Mesenchymal stem cell (in vitro differentiated cells and primary cell): Measurements from ENCODE around the gene MUC20.

Experiments
- DNase-seq: peaks from one replicate; pipeline ENCODE4 v3.0.0-alpha.2; 2013
- H2AFZ ChIP-seq: one replicate; pipeline ENCODE4 v1.6.1; 2013; ENCODE audit warnings: low read depth, mild to moderate bottlenecking, control low read depth, inconsistent platforms, low read length, moderate library complexity
- H2AK5ac ChIP-seq: 2 replicates; pipeline ENCODE4 v1.6.1; 2013; ENCODE audit warnings: low read length, moderate library complexity, mild to moderate bottlenecking, inconsistent platforms; ENCODE audit not compliant: severe bottlenecking
- H2BK120ac ChIP-seq: one replicate; pipeline ENCODE4 v1.6.1; 2013; ENCODE audit warnings: low read depth, mild to moderate bottlenecking, inconsistent platforms, low read length, moderate library complexity
- H2BK12ac ChIP-seq, 2 experiments: one replicate each; pipeline ENCODE4 v1.6.1; 2013; ENCODE audit warnings: inconsistent platforms in 2 of 2, low read length in 2 of 2, mild to moderate bottlenecking in 2 of 2, moderate library complexity in 2 of 2, control low read depth in 1 of 2
- H2BK15ac ChIP-seq: one replicate; pipeline ENCODE4 v1.6.1; 2013; ENCODE audit warnings: mild to moderate bottlenecking, low read depth, inconsistent platforms; ENCODE audit not compliant: poor library complexity, severe bottlenecking
- H2BK5ac ChIP-seq: 2 replicates; pipeline ENCODE4 v1.6.1; 2013; ENCODE audit warnings: low read depth, mild to moderate bottlenecking, low read length, control low read depth, inconsistent platforms; ENCODE audit not compliant: poor library complexity, severe bottlenecking
- H3K14ac ChIP-seq, 2 experiments: one replicate each; pipeline ENCODE4 v1.6.1; 2013; ENCODE audit warnings: inconsistent platforms in 2 of 2, low read length in 2 of 2, control low read depth in 1 of 2, mild to moderate bottlenecking in 1 of 2, moderate library complexity in 1 of 2
- H3K18ac ChIP-seq, 2 experiments: one replicate each; pipeline ENCODE4 v1.6.1; 2013; ENCODE audit warnings: inconsistent platforms in 2 of 2, low read length in 2 of 2, control low read depth in 1 of 2, low read depth in 1 of 2, mild to moderate bottlenecking in 1 of 2
- H3K23ac ChIP-seq, 2 experiments: one replicate each; pipeline ENCODE4 v1.6.1; 2013; ENCODE audit warnings: inconsistent platforms in 2 of 2, low read length in 2 of 2, mild to moderate bottlenecking in 2 of 2, moderate library complexity in 2 of 2, control low read depth in 1 of 2
- H3K27ac ChIP-seq: 2 replicates; pipeline ENCODE4 v1.5.1; 2013; ENCODE audit warnings: mild to moderate bottlenecking, moderate library complexity, low read length, control low read depth, inconsistent platforms; ENCODE audit not compliant: poor library complexity, severe bottlenecking
- H3K27me3 ChIP-seq, 2 experiments: 2 replicates each; pipeline versions ENCODE4 v1.6.1 to v1.7.0; 2013; ENCODE audit warnings: low read length in 2 of 2, mild to moderate bottlenecking in 2 of 2, moderate library complexity in 2 of 2, control low read depth in 1 of 2, inconsistent platforms in 1 of 2; ENCODE audit not compliant: control insufficient read depth in 1 of 2, insufficient read depth in 1 of 2
- H3K36me3 ChIP-seq, 2 experiments: 2 replicates each; pipeline versions ENCODE4 v1.6.1 to v1.7.0; 2013; ENCODE audit warnings: low read length in 2 of 2, control low read depth in 1 of 2, inconsistent platforms in 1 of 2, low read depth in 1 of 2, mild to moderate bottlenecking in 1 of 2; ENCODE audit not compliant: insufficient read depth in 2 of 2, control insufficient read depth in 1 of 2
- H3K4ac ChIP-seq, 2 experiments: one replicate each; pipeline ENCODE4 v1.6.1; 2013; ENCODE audit warnings: inconsistent platforms in 2 of 2, low read length in 2 of 2, mild to moderate bottlenecking in 2 of 2, moderate library complexity in 2 of 2, control low read depth in 1 of 2, low read depth in 1 of 2
- H3K4me1 ChIP-seq: 2 replicates; pipeline ENCODE4 v1.6.1; 2013; ENCODE audit warnings: low read depth, low read length, control low read depth; ENCODE audit not compliant: control insufficient read depth, insufficient read depth
- H3K4me2 ChIP-seq: 2 replicates; pipeline ENCODE4 v1.6.1; 2013; ENCODE audit warnings: low read length, mild to moderate bottlenecking, inconsistent platforms; ENCODE audit not compliant: poor library complexity, severe bottlenecking
- H3K4me3 ChIP-seq, 2 experiments: 2 replicates each; pipeline versions ENCODE4 v1.5.1 to v1.7.0; 2013; ENCODE audit warnings: low read length in 2 of 2, mild to moderate bottlenecking in 2 of 2, control low read depth in 1 of 2, low read depth in 1 of 2; ENCODE audit not compliant: insufficient read depth in 1 of 2
- H3K79me1 ChIP-seq: replicated peaks from 2 replicates; pipeline ENCODE4 v1.6.1; 2013; ENCODE audit warnings: mild to moderate bottlenecking, control low read depth, low read length, inconsistent platforms; ENCODE audit not compliant: poor library complexity, severe bottlenecking
- H3K9ac ChIP-seq: 2 replicates; pipeline ENCODE4 v1.7.0; 2013; ENCODE audit warnings: mild to moderate bottlenecking, low read length, moderate library complexity
- H3K9me3 ChIP-seq: 2 replicates; pipeline ENCODE4 v1.7.0; 2013; ENCODE audit warnings: mild to moderate bottlenecking, low read length; ENCODE audit not compliant: control insufficient read depth
- H4K8ac ChIP-seq: one replicate; pipeline ENCODE4 v1.6.1; 2013; ENCODE audit warnings: inconsistent platforms, mild to moderate bottlenecking, low read length, moderate library complexity
- H4K91ac ChIP-seq: one replicate; pipeline ENCODE4 v1.6.1; 2013; ENCODE audit warnings: mild to moderate bottlenecking, low read length, inconsistent platforms
- WGBS: methylation state at CpG from one replicate; pipeline ENCODE4 v1.1.7; 2013; ENCODE audit warnings: mixed read lengths; 5-methylcytosine and 5-hydroxymethylcytosine counted together

MUC20 gene

DNA sequence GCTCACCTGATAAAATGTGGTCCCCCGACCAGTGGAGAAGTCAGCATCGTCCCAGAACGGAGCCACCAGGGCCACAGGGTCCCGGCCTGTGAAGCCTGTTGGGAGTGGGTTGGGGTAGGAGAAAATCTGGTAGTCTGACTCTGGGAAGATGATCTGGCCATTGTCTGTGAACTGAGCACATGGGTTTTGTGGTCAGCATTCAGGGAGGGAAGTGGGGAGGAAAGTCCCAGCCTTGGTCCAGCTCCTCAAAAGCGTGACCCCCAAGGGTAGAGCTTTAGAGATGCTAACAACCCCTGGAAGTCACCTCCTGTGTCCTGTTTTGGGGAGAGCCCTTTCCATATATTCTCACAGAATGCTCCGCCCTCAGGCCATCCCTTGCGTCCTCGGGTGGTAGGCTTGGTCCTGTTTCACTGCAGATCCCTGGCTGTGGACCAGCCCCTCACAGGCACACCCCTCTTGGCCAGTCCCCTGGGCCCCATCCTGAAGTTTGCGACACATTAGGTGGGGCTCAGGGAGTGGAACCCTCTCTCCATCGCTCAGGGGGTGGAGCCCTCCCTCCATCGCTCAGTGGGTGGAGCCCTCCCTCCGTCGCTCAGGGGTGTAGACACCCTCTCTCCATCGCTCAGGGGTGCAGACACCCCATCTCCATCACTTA is 51.0 kb downstream of the MUC20 start:
- H3K27ac ChIP-seq = no peak overlapping the region

DNA sequence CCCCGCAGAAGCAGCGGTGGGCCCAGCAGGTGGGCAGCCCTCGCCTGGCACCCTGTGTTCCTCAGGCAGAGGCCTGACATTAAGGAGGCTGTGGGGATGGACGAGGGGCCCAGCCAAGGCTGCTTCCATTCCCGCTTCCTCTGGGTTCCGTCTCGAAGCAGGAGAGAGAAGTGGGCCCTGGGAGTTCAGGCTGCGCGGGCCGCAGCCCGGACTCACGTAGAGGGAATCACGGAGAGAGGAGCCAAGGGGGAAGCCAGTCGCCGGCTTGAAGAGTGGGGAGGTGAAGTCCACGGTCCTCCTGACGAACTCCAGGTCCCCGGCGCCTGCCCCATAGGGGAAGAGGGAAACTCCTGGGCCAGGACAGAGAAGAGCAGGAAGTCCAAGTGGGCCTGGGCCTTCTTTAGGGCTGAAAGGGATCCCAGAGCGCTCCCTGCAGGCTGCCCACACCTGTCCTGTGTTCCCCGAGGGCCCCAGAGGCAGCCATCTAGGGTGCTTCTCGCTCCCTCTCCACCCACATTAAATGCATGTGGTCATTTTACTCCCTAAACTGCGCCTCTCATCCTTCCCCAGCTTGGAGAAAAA is 53.3 kb downstream of the MUC20 start:
- DNase-seq = no peak
- H3K27me3 ChIP-seq = peaks cover 0 to 28% of the 10 kb centered on the region in 2 experiments
- H3K4me1 ChIP-seq = no peaks in the 10 kb centered on the region
- H2BK15ac ChIP-seq = no peak overlapping the region
- no peak overlapping the region for H3K4me3 ChIP-seq
- H3K27ac ChIP-seq = no peak overlapping the region
- no peak overlapping the region for H3K9ac ChIP-seq
- H2BK12ac ChIP-seq = no peak overlapping the region
- H3K18ac ChIP-seq = no peak overlapping the region
- H3K9me3 ChIP-seq = no peaks in the 10 kb centered on the region
- H2AFZ ChIP-seq = no peak overlapping the region
- no peak overlapping the region for H3K14ac ChIP-seq
- H4K91ac ChIP-seq = no peak overlapping the region
- no peak overlapping the region for H3K23ac ChIP-seq
- no peak overlapping the region for H2BK120ac ChIP-seq
- no peaks in the 10 kb centered on the region for H3K36me3 ChIP-seq
- no peaks in the 10 kb centered on the region for H3K79me1 ChIP-seq
- no peak overlapping the region for H3K4me2 ChIP-seq
- H2AK5ac ChIP-seq = no peak overlapping the region
- no peak overlapping the region for H4K8ac ChIP-seq
- H2BK5ac ChIP-seq = no peak overlapping the region
- WGBS = 84% methylated on average over 23 of the region's 23 CpGs
- no peak overlapping the region for H3K4ac ChIP-seq

More for the DNA sequence above, 51.0 kb downstream of the MUC20 start:
- Histone ChIP-seq H3K23ac (no peak overlapping the region), H3K4me3 (no peak overlapping the region), H2AK5ac (no peak overlapping the region), H3K4me2 (no peak overlapping the region), H4K8ac (no peak overlapping the region), H3K4me1 (peaks cover 3% of the 10 kb centered on the region), H2BK12ac (no peak overlapping the region), H2BK120ac (no peak overlapping the region), H3K14ac (no peak overlapping the region), H2BK5ac (no peak overlapping the region), H3K9ac (no peak overlapping the region), H2AFZ (no peak overlapping the region), H3K27me3 (peaks cover 0 to 27% of the 10 kb centered on the region in 2 experiments), H3K4ac (no peak overlapping the region), H3K9me3 (no peaks in the 10 kb centered on the region), H3K79me1 (no peaks in the 10 kb centered on the region), H2BK15ac (no peak overlapping the region), H3K36me3 (no peaks in the 10 kb centered on the region), H4K91ac (no peak overlapping the region), H3K18ac (no peak overlapping the region)
- 85% methylated on average over 14 of the region's 14 CpGs for WGBS
- DNase-seq = no peak

DNA sequence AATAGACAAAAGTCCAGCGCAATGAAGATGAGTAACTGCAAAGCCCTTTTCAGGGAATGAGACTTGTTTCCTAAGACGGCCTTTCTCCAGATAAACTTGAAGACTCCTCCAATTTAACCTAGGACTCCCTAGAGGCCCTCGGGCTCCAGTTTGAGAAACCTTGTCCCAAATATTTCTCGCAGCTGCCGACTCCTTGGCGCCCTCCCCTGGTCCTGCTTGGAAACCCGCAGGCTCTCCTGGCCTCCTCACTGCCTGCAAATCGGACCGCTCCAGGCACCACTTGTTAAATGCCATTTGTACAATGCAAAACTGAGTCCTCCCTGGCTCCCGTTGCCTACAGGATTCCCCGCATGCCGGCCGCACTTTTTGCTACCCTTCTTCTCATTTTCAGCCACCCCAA is 54.1 kb downstream of the MUC20 start:
- Histone ChIP-seq H3K4me3 (no peak overlapping the region), H3K18ac (no peak overlapping the region), H2BK15ac (no peak overlapping the region), H3K27ac (no peak overlapping the region), H3K36me3 (no peaks in the 10 kb centered on the region), H2AK5ac (no peak overlapping the region), H3K9me3 (no peaks in the 10 kb centered on the region), H3K79me1 (no peaks in the 10 kb centered on the region), H3K4me2 (no peak overlapping the region), H3K27me3 (peaks cover 0 to 20% of the 10 kb centered on the region in 2 experiments), H4K91ac (no peak overlapping the region), H3K23ac (no peak overlapping the region), H3K4me1 (no peaks in the 10 kb centered on the region), H2BK120ac (no peak overlapping the region), H4K8ac (no peak overlapping the region), H3K9ac (no peak overlapping the region), H3K4ac (no peak overlapping the region), H2BK12ac (no peak overlapping the region), H3K14ac (no peak overlapping the region), H2BK5ac (no peak overlapping the region), H2AFZ (no peak overlapping the region)
- 62% methylated on average over 13 of the region's 13 CpGs for WGBS
- no peak for DNase-seq

DNA sequence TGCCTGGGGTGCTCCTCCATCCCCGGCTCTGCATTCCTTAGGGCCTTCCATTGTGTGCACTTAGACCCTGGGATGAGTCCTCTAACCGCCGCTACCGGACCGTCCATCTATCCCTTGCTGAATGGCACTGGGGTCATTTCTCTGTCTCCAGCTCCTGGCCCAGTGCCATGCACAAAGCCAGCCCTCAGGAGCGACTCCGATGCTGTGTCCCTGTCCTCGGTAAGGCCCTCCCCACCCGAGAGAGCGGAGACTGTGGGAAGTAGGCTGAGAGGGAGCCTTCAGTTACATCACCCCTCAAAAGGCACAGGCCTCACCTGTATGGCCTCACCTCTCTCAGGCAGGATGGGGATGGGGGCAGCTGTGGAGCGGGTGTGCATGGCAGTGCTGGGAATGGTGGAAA is 57.2 kb downstream of the MUC20 start:
- no peak overlapping the region for H3K14ac ChIP-seq
- H4K91ac ChIP-seq = no peak overlapping the region
- no peak overlapping the region for H2BK120ac ChIP-seq
- no peak overlapping the region for H3K9ac ChIP-seq
- H3K79me1 ChIP-seq = no peaks in the 10 kb centered on the region
- no peak for DNase-seq
- H3K4ac ChIP-seq = no peak overlapping the region
- H3K4me2 ChIP-seq = no peak overlapping the region
- no peak overlapping the region for H3K4me3 ChIP-seq
- no peak overlapping the region for H2AFZ ChIP-seq
- peaks cover 0 to 12% of the 10 kb centered on the region in 2 experiments for H3K27me3 ChIP-seq
- H2BK15ac ChIP-seq = no peak overlapping the region
- H2BK12ac ChIP-seq = no peak overlapping the region
- H3K36me3 ChIP-seq = no peaks in the 10 kb centered on the region
- no peak overlapping the region for H4K8ac ChIP-seq
- 87% methylated on average over 6 of the region's 11 CpGs for WGBS
- no peaks in the 10 kb centered on the region for H3K4me1 ChIP-seq
- no peak overlapping the region for H3K23ac ChIP-seq
- no peak overlapping the region for H2BK5ac ChIP-seq
- H3K27ac ChIP-seq = no peak overlapping the region
- no peak overlapping the region for H3K18ac ChIP-seq
- H2AK5ac ChIP-seq = no peak overlapping the region
- H3K9me3 ChIP-seq = no peaks in the 10 kb centered on the region
